Activated T-cell treated with anti-CD3 and anti-CD28 coated beads for 1 hour (primary cell): ENCODE data around the gene PTH.

Source experiments
- DNase-seq: peaks from one replicate; pipeline ENCODE4 v3.0.0-alpha.2; 2020; ENCODE audit warnings: low read depth

PTH gene

DNA sequence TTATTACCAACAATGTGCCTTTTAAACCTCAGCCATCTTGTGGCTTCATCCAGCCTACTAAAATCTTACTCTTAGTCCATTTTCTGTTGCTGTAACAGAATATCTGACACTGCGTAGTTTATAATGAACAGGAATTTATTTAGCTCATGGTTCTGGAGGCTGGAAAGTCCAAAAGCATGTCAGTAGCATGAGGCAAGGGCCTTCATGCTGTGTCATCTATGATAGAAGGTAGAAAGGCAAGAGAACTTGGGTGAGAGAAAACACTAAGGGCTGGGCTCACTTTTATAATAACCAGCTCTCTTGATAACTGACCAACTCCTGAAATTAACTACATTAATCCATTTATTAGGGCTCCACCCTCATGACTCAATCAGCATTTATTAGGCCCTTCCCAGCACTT lies 46.3 kb downstream of the PTH start:
- DNase-seq = no peak

- no peak for DNase-seq
These were observed 46.9 kb downstream of the PTH start for GRCh38 chr11:13448876-13449275.

GRCh38 chr11:13446444-13446843 lies 49.4 kb downstream of the PTH start:
- DNase-seq = no peak

- DNase-seq = no peak
These were observed 50.2 kb downstream of the PTH start for GRCh38 chr11:13445588-13445987.
